OCI-LY7 (cell line): Measurements from ENCODE around the gene SHC1.

Experiments
- EZH2phosphoT487 ChIP-seq: fragments of 200-600 bp; sonication (generic); IDR thresholded peaks from 2 replicates; pipeline ENCODE4 v1.6.1; 2018; ENCODE audit warnings: low read depth, borderline replicate concordance, mild to moderate bottlenecking, mixed run types, antibody characterized with exemption, low read length, moderate library complexity, mixed read lengths
- TF ChIP-seq, protein P1 (sequence below): fragments of 200-600 bp; sonication (generic); conservative IDR thresholded peaks from 2 replicates; pipeline ENCODE4 v1.5.1; 2014; ENCODE audit warnings: mild to moderate bottlenecking, antibody characterized with exemption, low read length, moderate library complexity, mixed read lengths

DNA sequence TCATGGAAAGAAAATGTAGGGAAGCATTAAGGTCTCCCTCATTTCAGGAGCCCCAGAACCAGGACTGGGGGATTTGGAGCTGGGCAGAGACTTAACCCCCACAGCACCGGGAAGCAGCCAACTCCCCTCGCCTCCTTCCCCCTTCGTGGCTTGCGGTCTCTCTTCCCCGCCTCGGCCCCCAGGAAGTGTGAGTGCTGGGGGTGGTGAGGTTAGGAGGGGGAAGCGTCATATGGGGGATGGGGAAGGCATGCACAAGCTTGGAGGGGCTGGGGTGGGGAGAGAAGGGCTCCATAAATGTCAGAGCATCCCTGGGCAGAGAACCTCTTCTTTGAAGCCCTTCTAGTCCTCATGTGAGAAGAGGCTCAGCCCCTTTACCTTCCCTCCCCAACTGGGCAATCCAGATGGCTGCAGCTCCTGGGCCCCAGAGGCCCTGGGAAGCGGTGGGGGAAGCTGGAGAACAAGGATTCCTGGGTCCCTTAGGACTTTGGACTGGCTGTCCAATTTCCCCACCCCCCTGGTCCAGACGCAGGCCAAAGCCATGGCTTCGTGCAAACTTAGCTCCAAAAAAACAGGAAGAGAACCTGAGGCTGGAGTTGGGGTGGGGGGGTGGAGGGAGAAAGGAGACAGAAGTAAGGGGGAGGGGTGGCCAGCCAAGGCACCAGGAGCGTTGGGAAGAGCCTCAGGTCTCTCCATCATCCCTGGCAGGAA lies 39.8 kb upstream of the SHC1 start:
- TF ChIP-seq EZH2phosphoT487: no peak
- TF ChIP-seq, protein P1, sequence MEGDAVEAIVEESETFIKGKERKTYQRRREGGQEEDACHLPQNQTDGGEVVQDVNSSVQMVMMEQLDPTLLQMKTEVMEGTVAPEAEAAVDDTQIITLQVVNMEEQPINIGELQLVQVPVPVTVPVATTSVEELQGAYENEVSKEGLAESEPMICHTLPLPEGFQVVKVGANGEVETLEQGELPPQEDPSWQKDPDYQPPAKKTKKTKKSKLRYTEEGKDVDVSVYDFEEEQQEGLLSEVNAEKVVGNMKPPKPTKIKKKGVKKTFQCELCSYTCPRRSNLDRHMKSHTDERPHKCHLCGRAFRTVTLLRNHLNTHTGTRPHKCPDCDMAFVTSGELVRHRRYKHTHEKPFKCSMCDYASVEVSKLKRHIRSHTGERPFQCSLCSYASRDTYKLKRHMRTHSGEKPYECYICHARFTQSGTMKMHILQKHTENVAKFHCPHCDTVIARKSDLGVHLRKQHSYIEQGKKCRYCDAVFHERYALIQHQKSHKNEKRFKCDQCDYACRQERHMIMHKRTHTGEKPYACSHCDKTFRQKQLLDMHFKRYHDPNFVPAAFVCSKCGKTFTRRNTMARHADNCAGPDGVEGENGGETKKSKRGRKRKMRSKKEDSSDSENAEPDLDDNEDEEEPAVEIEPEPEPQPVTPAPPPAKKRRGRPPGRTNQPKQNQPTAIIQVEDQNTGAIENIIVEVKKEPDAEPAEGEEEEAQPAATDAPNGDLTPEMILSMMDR: no peak
